HepG2 (cell line): Measurements from ENCODE around the gene STYK1. TPM values are rescaled to one million over a fixed set of nuclear protein-coding genes. Genes with fewer than 3 reads are reported as not detected.

ENCODE experiments used
- ARID2 ChIP-seq: sonication (generic); formaldehyde crosslinking; IDR thresholded peaks from 2 replicates; pipeline ENCODE4 v1.8.1; 2022; ENCODE audit warnings: mild to moderate bottlenecking, missing genetic modification reagents, borderline replicate concordance
- BORCS8-MEF2B ChIP-seq: sonication (generic); formaldehyde crosslinking; IDR thresholded peaks from 2 replicates; pipeline ENCODE4 v1.8.0; 2022; ENCODE audit warnings: mild to moderate bottlenecking, missing genetic modification reagents
- BRD4 ChIP-seq: sonication (generic); formaldehyde crosslinking; IDR thresholded peaks from 2 replicates; pipeline ENCODE4 v1.4.0; 2020; ENCODE audit warnings: missing genetic modification reagents
- E2F1 ChIP-seq: sonication (generic); formaldehyde crosslinking; IDR thresholded peaks from 2 replicates; pipeline ENCODE4 v1.5.0; 2020; ENCODE audit warnings: missing genetic modification reagents
- E2F5 ChIP-seq: sonication (generic); formaldehyde crosslinking; conservative IDR thresholded peaks from 2 replicates; pipeline ENCODE4 v1.4.0; 2020; ENCODE audit warnings: missing genetic modification reagents
- HBP1 ChIP-seq: IDR thresholded peaks from 2 replicates; pipeline ENCODE4 v1.6.1; 2016; ENCODE audit warnings: low read depth, control low read depth
- HOXD1 ChIP-seq: sonication (generic); formaldehyde crosslinking; IDR thresholded peaks from 2 replicates; pipeline ENCODE4 v1.5.0; 2020; ENCODE audit warnings: missing genetic modification reagents
- ISX ChIP-seq: sonication (generic); formaldehyde crosslinking; conservative IDR thresholded peaks from 2 replicates; pipeline ENCODE4 v1.5.0; 2020; ENCODE audit warnings: missing genetic modification reagents
- JUN ChIP-seq: sonication (generic); formaldehyde crosslinking; IDR thresholded peaks from 2 replicates; pipeline ENCODE4 v1.4.0; 2020; ENCODE audit warnings: mild to moderate bottlenecking, missing genetic modification reagents
- KLF11 ChIP-seq: IDR thresholded peaks from 2 replicates; pipeline ENCODE4 v1.6.1; 2016; ENCODE audit warnings: missing compliant biosample characterization
- KLF16 ChIP-seq, 2 experiments: sonication (generic) in 1 of 2; formaldehyde crosslinking in 1 of 2; IDR thresholded peaks; 2 replicates each; pipeline versions ENCODE4 v1.6.1 to v1.8.0; 2016 to 2023; ENCODE audit warnings: missing genetic modification reagents in 2 of 2, missing compliant biosample characterization in 1 of 2
- MLLT10 ChIP-seq: sonication (generic); formaldehyde crosslinking; IDR thresholded peaks from 2 replicates; pipeline ENCODE4 v1.4.0; 2020; ENCODE audit warnings: missing genetic modification reagents
- NBN ChIP-seq: fragments of 450-650 bp; conservative IDR thresholded peaks from 2 replicates; pipeline ENCODE4 v1.6.1; 2017
- NPAS2 ChIP-seq: sonication (generic); formaldehyde crosslinking; IDR thresholded peaks from 2 replicates; pipeline ENCODE4 v1.8.0; 2022; ENCODE audit warnings: mild to moderate bottlenecking, missing genetic modification reagents, borderline replicate concordance
- REL ChIP-seq: sonication (generic); formaldehyde crosslinking; conservative IDR thresholded peaks from 2 replicates; pipeline ENCODE4 v1.8.0; 2022; ENCODE audit warnings: mild to moderate bottlenecking, missing genetic modification reagents, moderate library complexity
- SAP130 ChIP-seq: IDR thresholded peaks from 2 replicates; pipeline ENCODE4 v1.6.1; 2016; ENCODE audit warnings: low read depth
- SIX1 ChIP-seq: sonication (generic); formaldehyde crosslinking; IDR thresholded peaks from 2 replicates; pipeline ENCODE4 v1.4.0; 2020; ENCODE audit warnings: missing genetic modification reagents, borderline replicate concordance
- SP4 ChIP-seq: sonication (generic); formaldehyde crosslinking; IDR thresholded peaks from 2 replicates; pipeline ENCODE4 v1.8.1; 2023; ENCODE audit warnings: mild to moderate bottlenecking, missing genetic modification reagents
- TRIM22 ChIP-seq: fragments of 450-650 bp; IDR thresholded peaks from 2 replicates; pipeline ENCODE4 v1.6.1; 2017
- ZBTB21 ChIP-seq: sonication (generic); formaldehyde crosslinking; IDR thresholded peaks from 2 replicates; pipeline ENCODE4 v1.4.0; 2020; ENCODE audit warnings: missing genetic modification reagents
- ZBTB44 ChIP-seq: sonication (generic); formaldehyde crosslinking; IDR thresholded peaks from 2 replicates; pipeline ENCODE4 v1.4.0; 2020; ENCODE audit warnings: missing genetic modification reagents
- ZBTB8A ChIP-seq: sonication (generic); formaldehyde crosslinking; IDR thresholded peaks from 2 replicates; pipeline ENCODE4 v1.4.0; 2020; ENCODE audit warnings: mild to moderate bottlenecking, low read depth, missing genetic modification reagents, borderline replicate concordance
- ZKSCAN8 ChIP-seq: IDR thresholded peaks from 2 replicates; pipeline ENCODE4 v1.6.1; 2016; ENCODE audit warnings: borderline replicate concordance, missing genetic modification reagents, missing compliant biosample characterization
- ZNF674 ChIP-seq: sonication (generic); formaldehyde crosslinking; IDR thresholded peaks from 2 replicates; pipeline ENCODE4 v1.5.0; 2020; ENCODE audit warnings: low read depth, mild to moderate bottlenecking, missing genetic modification reagents
- ZSCAN12 ChIP-seq: sonication (generic); formaldehyde crosslinking; IDR thresholded peaks from 2 replicates; pipeline ENCODE4 v1.9.0; 2021; ENCODE audit warnings: mild to moderate bottlenecking, missing genetic modification reagents
- polyA plus RNA-seq, 8 experiments: library from polyadenylated mRNA; depleted of rRNA in 3 of 8; stranded (reverse) in 7 of 8; unstranded in 1 of 8; fragments of >200 nt; fragmentation: Illumina TruSeq in 4 of 8; extraction: Trizol in 4 of 8; gene quantifications; 2 replicates each; pipeline versions ENCODE4 v1.2.1 to v1.2.3, GENCODE V29; 2011 to 2016; ENCODE audit warnings: low read depth in 4 of 8, missing spikeins in 1 of 8, mixed read lengths in 1 of 8; ENCODE audit not compliant: insufficient read depth in 1 of 8
- total RNA-seq, 5 experiments: library from RNA; depleted of rRNA; stranded (reverse); fragments of >200 nt; fragmentation: Illumina TruSeq; extraction: Trizol; gene quantifications; 2 replicates each; pipeline ENCODE4 v1.2.3, GENCODE V29; 2016; ENCODE audit warnings: low read depth in 1 of 5

Gene STYK1
- total and polyA plus RNA-seq, 2 of the 13 experiments (the other 11 are each of a cell fraction or from before 2014, with no cell fraction given), result not detected

GRCh38 chr12:10613349-10614055 is 60.4 kb downstream of the STYK1 start, which contains the start of gene MAGOHB (continued):
- TF ChIP-seq ZBTB21 (CRISPR knock-in tag) (peak; percentile 96), BORCS8-MEF2B (peak; percentile 70), JUN (CRISPR knock-in tag) (peak; percentile 75; the same call in 1 of the 2 replicates), KLF11 (CRISPR knock-in tag) (no peak; the same call in none of the 2 replicates), NBN (no peak), ARID2 (no peak), NPAS2 (CRISPR knock-in tag) (no peak), HBP1 (CRISPR knock-in tag) (peak; percentile 37; the same call in 1 of the 2 replicates), HOXD1 (CRISPR knock-in tag) (no peak), E2F1 (CRISPR knock-in tag) (peak; percentile 99), ZKSCAN8 (CRISPR knock-in tag) (peak; percentile 76; the same call in 1 of the 2 replicates), REL (0 out of 2 replicates have a peak, but pooled peaks have one; percentile 70), BRD4 (CRISPR knock-in tag) (peak; percentile 87), TRIM22 (no peak), ZBTB44 (CRISPR knock-in tag) (0 out of 2 replicates have a peak, but pooled peaks have one; percentile 25), SAP130 (CRISPR knock-in tag) (peak; percentile 98), ZNF674 (CRISPR knock-in tag) (no peak), KLF16 (CRISPR knock-in tag; IDR thresholded peaks at IDR 0.05) (peak in 1 of 2 experiments; percentile 90; a peak in 1 of 4 replicates), MLLT10 (CRISPR knock-in tag) (no peak), ISX (no peak), E2F5 (CRISPR knock-in tag) (peak; percentile 92), ZSCAN12 (CRISPR knock-in tag) (0 out of 2 replicates have a peak, but pooled peaks have one; percentile 31), SP4 (CRISPR knock-in tag) (no peak), SIX1 (CRISPR knock-in tag) (no peak), ZBTB8A (no peak)
